A549 (cell line): ENCODE data around the gene OR2Y1. TPM values are rescaled to one million over a fixed set of nuclear protein-coding genes. Genes with fewer than 3 reads are reported as not detected.
A peak's percentile ranks its signal among the peaks of the same experiment; 100 is the strongest.

Source experiments
- ATAC-seq, 2 experiments: fragments of 200-7000 bp in 1 of 2; fragments of >200 bp in 1 of 2; cut with Nextera tagmentation in 1 of 2; cut with Tn5 transposase in 1 of 2; 3 replicates each; pipeline versions ENCODE4 v1.8.0 to v1.9.1; 2018 to 2020; ENCODE audit warnings: mild to moderate bottlenecking in 1 of 2, moderate library complexity in 1 of 2
- CTCF ChIA-PET: fragments of 300-600 bp; sonication (Branson Sonifier 250); formaldehyde crosslinking; extraction: SDS; loops from one replicate; lab custom pipeline; 2021; ENCODE audit warnings: antibody characterized with exemption, inconsistent platforms; lab: Yijun Ruan, JAX
- POLR2A ChIA-PET: fragments of 350-600 bp; formaldehyde crosslinking; extraction: SDS; loops from one replicate; lab custom pipeline; 2021; ENCODE audit warnings: antibody characterized with exemption, inconsistent platforms; lab: Yijun Ruan, JAX
- DNase-seq, 2 experiments: peaks; one replicate each; pipeline versions ENCODE4 v3.0.0 to v3.0.0-alpha.2; 2011 to 2016; ENCODE audit warnings: low read depth in 1 of 2, low spot score in 1 of 2
- FAIRE-seq: peaks from 2 replicates; lab custom pipeline; 2011; peaks lifted over from hg19 to GRCh38; lab: Jason Lieb, UNC
- H3K27ac ChIP-seq, 2 experiments: fragments of >200 bp; sonication (Bioruptor Twin); formaldehyde crosslinking; 3 replicates each; pipeline ENCODE4 v1.5.1; 2016 to 2017
- H3K4me1 ChIP-seq: fragments of >200 bp; sonication (Bioruptor Twin); formaldehyde crosslinking; 3 replicates; pipeline ENCODE4 v1.6.1; 2016
- H3K4me2 ChIP-seq: fragments of >200 bp; sonication (Bioruptor Twin); formaldehyde crosslinking; 3 replicates; pipeline ENCODE4 v1.6.1; 2016
- H3K4me3 ChIP-seq: fragments of >200 bp; sonication (Bioruptor Twin); formaldehyde crosslinking; 3 replicates; pipeline ENCODE4 v1.5.1; 2016
- H3K9me3 ChIP-seq: fragments of >200 bp; sonication (Bioruptor Twin); formaldehyde crosslinking; 3 replicates; pipeline ENCODE4 v1.6.1; 2016
- CHD2 ChIP-seq: fragments of 150-350 bp; IDR thresholded peaks from 2 replicates; pipeline ENCODE4 v1.6.1; 2014; ENCODE audit warnings: low read length; ENCODE audit not compliant: partially characterized antibody
- E2F6 ChIP-seq: IDR thresholded peaks from 2 replicates; pipeline ENCODE4 v1.6.1; 2012; ENCODE audit warnings: low read depth, borderline replicate concordance
- ELK1 ChIP-seq: fragments of 150-350 bp; IDR thresholded peaks from 2 replicates; pipeline ENCODE4 v1.6.1; 2014; ENCODE audit warnings: low read depth, mild to moderate bottlenecking, low read length
- FOXS1 ChIP-seq: fragments of 250-450 bp; sonication (Bioruptor Pico); IDR thresholded peaks from 2 replicates; pipeline ENCODE4 v1.5.0; 2020; ENCODE audit warnings: mild to moderate bottlenecking, moderate library complexity
- JUN ChIP-seq, 2 experiments: fragments of >200 bp; sonication (Bioruptor Twin); formaldehyde crosslinking; IDR thresholded peaks; 2 replicates in 1 of 2; 3 replicates in 1 of 2; pipeline ENCODE4 v1.6.1; 2016 to 2017
- JUNB ChIP-seq: fragments of >200 bp; sonication (Bioruptor Twin); formaldehyde crosslinking; IDR thresholded peaks from 2 replicates; pipeline ENCODE4 v1.6.1; 2016
- MAFK ChIP-seq: fragments of 450-650 bp; IDR thresholded peaks from 2 replicates; pipeline ENCODE4 v1.6.1; 2014; ENCODE audit not compliant: partially characterized antibody
- MAZ ChIP-seq: fragments of 150-350 bp; IDR thresholded peaks from 2 replicates; pipeline ENCODE4 v1.6.1; 2014; ENCODE audit warnings: antibody characterized with exemption, low read depth, low read length, borderline replicate concordance
- NFE2L2 ChIP-seq: fragments of 150-350 bp; conservative IDR thresholded peaks from 2 replicates; pipeline ENCODE4 v1.6.1; 2014; ENCODE audit warnings: low read length
- PBX3 ChIP-seq: IDR thresholded peaks from 2 replicates; pipeline ENCODE4 v1.6.1; 2012
- POLR2AphosphoS2 ChIP-seq: conservative IDR thresholded peaks from 2 replicates; pipeline ENCODE4 v1.6.1; 2012; ENCODE audit warnings: low read length, improper control_type of control experiment, inconsistent platforms
- RAD21 ChIP-seq, 2 experiments: fragments of >200 bp in 1 of 2; sonication (Bioruptor Twin) in 1 of 2; formaldehyde crosslinking in 1 of 2; IDR thresholded peaks in 1 of 2; conservative IDR thresholded peaks in 1 of 2; 2 replicates in 1 of 2; 3 replicates in 1 of 2; pipeline ENCODE4 v1.6.1; 2012 to 2018; ENCODE audit warnings: inconsistent platforms in 1 of 2
- RARB ChIP-seq: fragments of 250-450 bp; sonication (Bioruptor Pico); IDR thresholded peaks from 2 replicates; pipeline ENCODE4 v1.8.0; 2021; ENCODE audit warnings: mild to moderate bottlenecking, moderate library complexity
- RCOR1 ChIP-seq: fragments of 150-350 bp; IDR thresholded peaks from 2 replicates; pipeline ENCODE4 v1.6.1; 2014; ENCODE audit warnings: antibody characterized with exemption, low read length, low read depth
- RFX5 ChIP-seq: fragments of 450-650 bp; IDR thresholded peaks from 2 replicates; pipeline ENCODE4 v1.7.1; 2014; ENCODE audit warnings: antibody characterized with exemption, mild to moderate bottlenecking, moderate library complexity
- ZC3H11A ChIP-seq: fragments of 450-650 bp; IDR thresholded peaks from 2 replicates; pipeline ENCODE4 v1.6.1; 2014; ENCODE audit warnings: antibody characterized with exemption, mild to moderate bottlenecking
- ZSCAN20 ChIP-seq: fragments of 250-450 bp; sonication (Bioruptor Pico); IDR thresholded peaks from 2 replicates; pipeline ENCODE4 v1.8.0; 2022; ENCODE audit warnings: mild to moderate bottlenecking, moderate library complexity
- WGBS: methylation state at CpG from one replicate; pipeline ENCODE4 v1.1.6; 2017; ENCODE audit errors: missing lambda C conversion rate; 5-methylcytosine and 5-hydroxymethylcytosine counted together
- polyA plus RNA-seq, 4 experiments: library from polyadenylated mRNA; depleted of rRNA in 3 of 4; stranded (reverse); fragments of >200 nt; fragmentation: RNase III in 1 of 4; extraction: RNeasy Plus Mini Kit Qiagen cat#74134 plus additional on column Dnase treatment in 1 of 4; gene quantifications; 2 replicates in 3 of 4; 3 replicates in 1 of 4; pipeline ENCODE4 v1.2.3, GENCODE V29; 2011 to 2017
- TF ChIP-seq, protein P1 (sequence below): IDR thresholded peaks from 2 replicates; pipeline ENCODE4 v1.6.1; 2012
- TF ChIP-seq, protein P2 (sequence below): fragments of >200 bp; sonication (Bioruptor Twin); formaldehyde crosslinking; IDR thresholded peaks from 2 replicates; pipeline ENCODE4 v1.6.1; 2016
- TF ChIP-seq, protein P3 (sequence below): fragments of 200-600 bp; sonication (generic); IDR thresholded peaks from 2 replicates; pipeline ENCODE4 v1.6.1; 2016; ENCODE audit warnings: antibody characterized with exemption, mild to moderate bottlenecking, moderate library complexity

OR2Y1 gene
- polyA plus RNA-seq, 2 of the 4 experiments (the other 2 are of a cell fraction): not detected

DNA sequence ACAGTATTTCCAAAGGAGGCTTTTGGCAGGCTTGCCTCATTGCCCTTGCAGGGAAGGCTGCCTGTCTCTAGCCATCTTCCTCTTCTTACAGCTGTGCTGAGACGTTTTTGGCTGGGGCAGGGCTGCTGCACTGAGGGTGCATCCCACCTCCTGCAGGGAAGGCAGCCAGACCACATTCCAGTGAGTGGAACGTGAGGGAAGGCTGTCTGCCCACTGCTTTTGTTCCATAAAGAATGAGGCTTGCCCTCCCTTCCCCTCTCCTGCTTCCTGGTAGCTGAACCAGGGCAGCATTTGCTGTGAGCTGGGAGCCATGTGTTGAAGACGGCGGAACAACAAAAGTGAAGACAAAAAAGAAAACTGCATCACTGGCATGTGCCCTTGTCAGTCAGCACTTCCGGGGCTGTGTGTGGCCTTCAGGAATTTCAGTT, 46.0 kb upstream of the OR2Y1 start (continued):
- TF ChIP-seq MAZ (no peak), NFE2L2 (no peak), PBX3 (no peak), MAFK (no peak)

GRCh38 chr5:180785121-180785781, 45.4 kb upstream of the OR2Y1 start:
- CTCF ChIA-PET: interaction anchor here (0.6 to 3.6 kb wide), 23 partner anchors 9 to 500 kb away, joined by 3 to 38 read pairs (median 4); partner anchors contain the start of gene MGAT1
- FAIRE-seq (no peak), ATAC-seq (peak; percentile 14 to 15; a peak in 4 of 6 replicates), DNase-seq (no peak)
- 80% methylated on average over 15 of the region's 15 CpGs for WGBS
- Histone ChIP-seq H3K4me1 (peaks cover 15% of the 10 kb centered on the region), H3K9me3 (no peaks in the 10 kb centered on the region), H3K4me3 (no peak overlapping the region), H3K4me2 (no peak overlapping the region), H3K27ac (peak overlapping the region in 1 of 2 experiments; percentile 44; a peak in 1 of 6 replicates)
- TF ChIP-seq FOXS1 (CRISPR knock-in tag) (no peak), ZSCAN20 (CRISPR knock-in tag) (no peak), RFX5 (no peak), POLR2AphosphoS2 (no peak), JUN (IDR thresholded peaks at IDR 0.05) (no peak), RARB (CRISPR knock-in tag) (no peak), E2F6 (no peak), CHD2 (no peak), RCOR1 (no peak), JUNB (no peak), ELK1 (no peak), ZC3H11A (no peak), NFE2L2 (no peak), RAD21 (conservative IDR thresholded peaks at IDR 0.05 in 1 of 2, IDR thresholded peaks at IDR 0.05 in 1 of 2) (no peak)
- TF ChIP-seq, protein P1, sequence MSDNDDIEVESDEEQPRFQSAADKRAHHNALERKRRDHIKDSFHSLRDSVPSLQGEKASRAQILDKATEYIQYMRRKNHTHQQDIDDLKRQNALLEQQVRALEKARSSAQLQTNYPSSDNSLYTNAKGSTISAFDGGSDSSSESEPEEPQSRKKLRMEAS: no peak
- TF ChIP-seq, protein P2, sequence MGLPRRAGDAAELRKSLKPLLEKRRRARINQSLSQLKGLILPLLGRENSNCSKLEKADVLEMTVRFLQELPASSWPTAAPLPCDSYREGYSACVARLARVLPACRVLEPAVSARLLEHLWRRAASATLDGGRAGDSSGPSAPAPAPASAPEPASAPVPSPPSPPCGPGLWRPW: no peak
- TF ChIP-seq, protein P3, sequence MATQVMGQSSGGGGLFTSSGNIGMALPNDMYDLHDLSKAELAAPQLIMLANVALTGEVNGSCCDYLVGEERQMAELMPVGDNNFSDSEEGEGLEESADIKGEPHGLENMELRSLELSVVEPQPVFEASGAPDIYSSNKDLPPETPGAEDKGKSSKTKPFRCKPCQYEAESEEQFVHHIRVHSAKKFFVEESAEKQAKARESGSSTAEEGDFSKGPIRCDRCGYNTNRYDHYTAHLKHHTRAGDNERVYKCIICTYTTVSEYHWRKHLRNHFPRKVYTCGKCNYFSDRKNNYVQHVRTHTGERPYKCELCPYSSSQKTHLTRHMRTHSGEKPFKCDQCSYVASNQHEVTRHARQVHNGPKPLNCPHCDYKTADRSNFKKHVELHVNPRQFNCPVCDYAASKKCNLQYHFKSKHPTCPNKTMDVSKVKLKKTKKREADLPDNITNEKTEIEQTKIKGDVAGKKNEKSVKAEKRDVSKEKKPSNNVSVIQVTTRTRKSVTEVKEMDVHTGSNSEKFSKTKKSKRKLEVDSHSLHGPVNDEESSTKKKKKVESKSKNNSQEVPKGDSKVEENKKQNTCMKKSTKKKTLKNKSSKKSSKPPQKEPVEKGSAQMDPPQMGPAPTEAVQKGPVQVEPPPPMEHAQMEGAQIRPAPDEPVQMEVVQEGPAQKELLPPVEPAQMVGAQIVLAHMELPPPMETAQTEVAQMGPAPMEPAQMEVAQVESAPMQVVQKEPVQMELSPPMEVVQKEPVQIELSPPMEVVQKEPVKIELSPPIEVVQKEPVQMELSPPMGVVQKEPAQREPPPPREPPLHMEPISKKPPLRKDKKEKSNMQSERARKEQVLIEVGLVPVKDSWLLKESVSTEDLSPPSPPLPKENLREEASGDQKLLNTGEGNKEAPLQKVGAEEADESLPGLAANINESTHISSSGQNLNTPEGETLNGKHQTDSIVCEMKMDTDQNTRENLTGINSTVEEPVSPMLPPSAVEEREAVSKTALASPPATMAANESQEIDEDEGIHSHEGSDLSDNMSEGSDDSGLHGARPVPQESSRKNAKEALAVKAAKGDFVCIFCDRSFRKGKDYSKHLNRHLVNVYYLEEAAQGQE: no peak
- POLR2A ChIA-PET: interaction anchor here (0.6 to 1.2 kb wide), 4 partner anchors 12 to 75 kb away, joined by 3 to 12 read pairs (median 6); partner anchors contain the start of gene ZFP62
